Calu3 (cell line): ENCODE measurements around the gene ABHD14A. TPM values are rescaled to one million over a fixed set of nuclear protein-coding genes. Genes with fewer than 3 reads are reported as not detected.
A peak's percentile ranks its signal among the peaks of the same experiment; 100 is the strongest.

Experiments
- BruUV-seq: library from RNA; stranded (reverse); fragments of 400-500 nt; replicated peaks from 2 replicates; lab custom pipeline; 2021; lab: Mats Ljungman, UMichigan
- CTCF ChIA-PET: fragments of 300-600 bp; sonication (Branson Sonifier 250); formaldehyde crosslinking; loops from one replicate; lab custom pipeline; 2022; ENCODE audit warnings: antibody characterized with exemption; lab: Charles Lee
- DNase-seq: peaks from one replicate; pipeline ENCODE4 v3.0.0; 2022
- H3K27ac Mint-ChIP-seq: one replicate; pipeline ENCODE4 v1.8.0; 2022; ENCODE audit warnings: mixed read lengths; ENCODE audit not compliant: unreplicated experiment
- H3K27me3 Mint-ChIP-seq: one replicate; pipeline ENCODE4 v1.8.0; 2022; ENCODE audit warnings: mixed read lengths; ENCODE audit not compliant: unreplicated experiment
- H3K36me3 Mint-ChIP-seq: one replicate; pipeline ENCODE4 v1.8.0; 2022; ENCODE audit warnings: mild to moderate bottlenecking, moderate library complexity, mixed read lengths; ENCODE audit not compliant: insufficient read depth, unreplicated experiment
- H3K4me1 Mint-ChIP-seq: one replicate; pipeline ENCODE4 v1.8.0; 2022; ENCODE audit warnings: mild to moderate bottlenecking, low read depth, mixed read lengths; ENCODE audit not compliant: unreplicated experiment
- H3K4me3 Mint-ChIP-seq: one replicate; pipeline ENCODE4 v1.8.0; 2022; ENCODE audit warnings: mild to moderate bottlenecking, low read depth, moderate library complexity, mixed read lengths; ENCODE audit not compliant: unreplicated experiment
- H3K9me3 Mint-ChIP-seq: one replicate; pipeline ENCODE4 v1.8.0; 2022; ENCODE audit warnings: low read depth, mixed read lengths; ENCODE audit not compliant: unreplicated experiment
- CTCF ChIP-seq: fragments of 200-600 bp; IDR thresholded peaks from one replicate; pipeline ENCODE4 v1.8.0; 2022; ENCODE audit warnings: antibody characterized with exemption; ENCODE audit not compliant: unreplicated experiment
- intact Hi-C: fragments of 100-400 bp; cut with micrococcal nuclease; formaldehyde crosslinking; loops from one replicate; pipeline ENCODE4 v1.10.0; 2022; ENCODE audit not compliant: unreplicated experiment
- total RNA-seq: library from RNA; stranded (reverse); gene quantifications from 2 replicates; pipeline ENCODE4 v1.2.3, GENCODE V29; 2022

Gene ABHD14A
- total RNA-seq, 1 experiment from 2014 or later, result 6.6 TPM

GRCh38 chr3:51940648-51941462 lies 34.0 kb upstream of the ABHD14A start:
- intact Hi-C loops, result loop anchor here (1.0 to 5.0 kb wide), 2 partner anchors 33 to 116 kb away; partner anchors contain the start of genes ABHD14B and DUSP7
- DNase-seq, result no peak
- no peak for TF ChIP-seq CTCF
- H3K27me3 Mint-ChIP-seq, result no peaks in the 10 kb centered on the region
- H3K36me3 Mint-ChIP-seq, result peaks cover 43% of the 10 kb centered on the region
- H3K27ac Mint-ChIP-seq, result peak overlapping the region; percentile 4
- CTCF ChIA-PET, result interaction anchor here (0.6 to 3.4 kb wide), 6 partner anchors 26 to 297 kb away, joined by 3 to 30 read pairs (median 4); partner anchors contain the start of genes ABHD14A, ABHD14B, ACY1 and PCBP4
- H3K9me3 Mint-ChIP-seq, result no peaks in the 10 kb centered on the region
- BruUV-seq, result TSS peak; percentile 50
- H3K4me3 Mint-ChIP-seq, result peak overlapping the region; percentile 62
- peaks cover 15% of the 10 kb centered on the region for H3K4me1 Mint-ChIP-seq

GRCh38 chr3:51941463-51941797 lies 33.4 kb upstream of the ABHD14A start:
- Mint-ChIP-seq H3K4me1 (peaks cover 15% of the 10 kb centered on the region), H3K36me3 (peaks cover 41% of the 10 kb centered on the region), H3K27me3 (no peaks in the 10 kb centered on the region), H3K9me3 (no peaks in the 10 kb centered on the region), H3K27ac (peak overlapping the region; percentile 4), H3K4me3 (peak overlapping the region; percentile 62)
- TF ChIP-seq CTCF, result no peak
- no peak for DNase-seq
- intact Hi-C loops, result loop anchor here (1.0 to 5.0 kb wide), 2 partner anchors 33 to 116 kb away; partner anchors contain the start of genes ABHD14B and DUSP7
- no TSS peak for BruUV-seq
- CTCF ChIA-PET, result interaction anchor here (0.7 to 3.4 kb wide), 5 partner anchors 26 to 296 kb away, joined by 3 to 30 read pairs (median 5); partner anchors contain the start of genes ABHD14A, ABHD14B, ACY1 and PCBP4

GRCh38 chr3:51941798-51942602 lies 32.9 kb upstream of the ABHD14A start, which contains the start of the genes PARP3 and RRP9:
Gene PARP3, plus strand, starts transcription at chr3:51942363. Its CDS starts 993 bp downstream, at chr3:51943356.
Gene RRP9, minus strand, starts transcription at chr3:51941904. Its CDS starts 37 bp downstream, at chr3:51941867.
- peak; percentile 90 for TF ChIP-seq CTCF
- H3K4me3 Mint-ChIP-seq, result peak within 1 kb of the TSS; percentile 62
- CTCF ChIA-PET, result interaction anchor here (0.7 to 3.4 kb wide), 7 partner anchors 25 to 296 kb away, joined by 3 to 30 read pairs (median 5); partner anchors contain the start of genes ABHD14A, ABHD14B, ACY1 and PCBP4
- BruUV-seq, result no TSS peak
- H3K36me3 Mint-ChIP-seq, result peaks cover 35% of the 10 kb centered on the region
- H3K9me3 Mint-ChIP-seq, result no peaks in the 10 kb centered on the region
- no peaks in the 10 kb centered on the region for H3K27me3 Mint-ChIP-seq
- H3K4me1 Mint-ChIP-seq, result peaks cover 15% of the 10 kb centered on the region
- DNase-seq, result peak; percentile 99
- peak within 1 kb of the TSS; percentile 59 for H3K27ac Mint-ChIP-seq
- intact Hi-C loops, result loop anchor here (1.0 to 5.0 kb wide), 2 partner anchors 32 to 115 kb away; partner anchors contain the start of genes ABHD14B and DUSP7
